K562 (cell line): ENCODE data around the gene GNPTAB. TPM values are rescaled to one million over a fixed set of nuclear protein-coding genes. Genes with fewer than 3 reads are reported as not detected.

Experiments used
- AFF4 ChIP-seq: sonication (generic); formaldehyde crosslinking; IDR thresholded peaks from 2 replicates; pipeline ENCODE4 v1.8.0; 2023; ENCODE audit warnings: mild to moderate bottlenecking, missing genetic modification reagents
- EP400 ChIP-seq: fragments of 450-650 bp; IDR thresholded peaks from 2 replicates; pipeline ENCODE4 v1.6.1; 2017; ENCODE audit warnings: antibody characterized with exemption, mild to moderate bottlenecking, moderate library complexity
- ETV6 ChIP-seq, 3 experiments: fragments of 150-350 bp in 1 of 3; sonication (generic) in 1 of 3; formaldehyde crosslinking in 1 of 3; IDR thresholded peaks; 2 replicates each; pipeline versions ENCODE4 v1.6.1 to v1.8.0; 2014 to 2022; ENCODE audit warnings: borderline replicate concordance in 2 of 3, low read depth in 2 of 3, antibody characterized with exemption in 1 of 3, low read length in 1 of 3, mild to moderate bottlenecking in 1 of 3, missing genetic modification reagents in 1 of 3
- FOXA3 ChIP-seq, 2 experiments: fragments of 450-650 bp in 1 of 2; sonication (generic) in 1 of 2; formaldehyde crosslinking; IDR thresholded peaks in 1 of 2; conservative IDR thresholded peaks in 1 of 2; 2 replicates each; pipeline versions ENCODE4 v1.4.0 to v1.8.0; 2020 to 2022; ENCODE audit warnings: mild to moderate bottlenecking in 2 of 2, missing genetic modification reagents in 1 of 2
- FOXP1 ChIP-seq: sonication (generic); formaldehyde crosslinking; IDR thresholded peaks from 2 replicates; pipeline ENCODE4 v1.8.0; 2022; ENCODE audit warnings: mild to moderate bottlenecking, missing genetic modification reagents
- JUND ChIP-seq, 2 experiments: IDR thresholded peaks; 2 replicates in 1 of 2; 3 replicates in 1 of 2; pipeline ENCODE4 v1.6.1; 2011; ENCODE audit warnings: borderline replicate concordance in 2 of 2, low read depth in 2 of 2, low read length in 2 of 2, improper control_type of control experiment in 1 of 2, missing biosample characterization in 1 of 2, missing genetic modification characterization in 1 of 2, missing genetic modification reagents in 1 of 2
- KDM1A ChIP-seq, 2 experiments: fragments of 450-650 bp; IDR thresholded peaks; 2 replicates each; pipeline ENCODE4 v1.6.1; 2016; ENCODE audit warnings: mild to moderate bottlenecking in 2 of 2
- PCBP1 ChIP-seq: fragments of 200-400 bp; formaldehyde crosslinking; IDR thresholded peaks from 2 replicates; pipeline ENCODE4 v1.6.1; 2018; ENCODE audit warnings: mild to moderate bottlenecking, low read depth, low read length; ENCODE audit not compliant: poor library complexity, severe bottlenecking
- POLR2H ChIP-seq: IDR thresholded peaks from 2 replicates; pipeline ENCODE4 v1.6.1; 2016; ENCODE audit warnings: missing genetic modification characterization, low read depth, mild to moderate bottlenecking, control low read depth, missing compliant biosample characterization, moderate library complexity
- PTTG1 ChIP-seq: fragments of 450-650 bp; IDR thresholded peaks from 2 replicates; pipeline ENCODE4 v1.6.1; 2016; ENCODE audit warnings: low read depth, mild to moderate bottlenecking, missing genetic modification characterization, missing compliant biosample characterization
- RBM25 ChIP-seq: fragments of 200-400 bp; formaldehyde crosslinking; IDR thresholded peaks from 2 replicates; pipeline ENCODE4 v1.6.1; 2018; ENCODE audit warnings: low read length, low read depth, moderate library complexity; ENCODE audit not compliant: severe bottlenecking
- SNIP1 ChIP-seq: fragments of 450-650 bp; IDR thresholded peaks from 2 replicates; pipeline ENCODE4 v1.7.1; 2017; ENCODE audit warnings: low read depth, mild to moderate bottlenecking
- TCF3 ChIP-seq: sonication (generic); formaldehyde crosslinking; IDR thresholded peaks from 2 replicates; pipeline ENCODE4 v1.4.0; 2020; ENCODE audit warnings: mild to moderate bottlenecking, missing genetic modification reagents
- ZBTB9 ChIP-seq: fragments of 450-650 bp; formaldehyde crosslinking; IDR thresholded peaks from 2 replicates; pipeline ENCODE4 v1.4.0; 2020; ENCODE audit warnings: mild to moderate bottlenecking, moderate library complexity
- ZNF134 ChIP-seq: fragments of 250-450 bp; sonication (Bioruptor Pico); conservative IDR thresholded peaks from 2 replicates; pipeline ENCODE4 v1.4.0; 2020
- ZNF175 ChIP-seq: fragments of 200-800 bp; sonication (Bioruptor generic); IDR thresholded peaks from 2 replicates; pipeline ENCODE4 v1.6.1; 2016; ENCODE audit warnings: low read depth, mild to moderate bottlenecking, missing genetic modification characterization, missing compliant biosample characterization
- polyA plus RNA-seq, 8 experiments: library from polyadenylated mRNA; depleted of rRNA in 4 of 8; stranded (reverse) in 5 of 8; unstranded in 3 of 8; fragments of >200 nt; fragmentation: Nextera tagmentation in 2 of 8; fragmentation: Illumina TruSeq in 1 of 8; extraction: Ambion mirVana in 2 of 8; extraction: Trizol in 1 of 8; gene quantifications; 2 replicates each; pipeline versions ENCODE4 v1.2.1 to v1.2.3, GENCODE V29; 2011 to 2014; ENCODE audit warnings: inconsistent platforms in 1 of 8, missing spikeins in 1 of 8
- total RNA-seq, 7 experiments: library from RNA; depleted of rRNA in 6 of 7; stranded (reverse); fragments of >200 nt in 6 of 7; fragmentation: Illumina TruSeq in 2 of 7; extraction: Trizol in 2 of 7; gene quantifications; 2 replicates each; pipeline versions ENCODE4 v1.2.1 to v1.2.3, GENCODE V29; 2011 to 2021; ENCODE audit warnings: low replicate concordance in 1 of 7
- TF ChIP-seq, protein P1 (sequence below): fragments of 250-450 bp; sonication (Bioruptor Pico); IDR thresholded peaks from 2 replicates; pipeline ENCODE4 v1.8.0; 2022; ENCODE audit warnings: moderate library complexity, mild to moderate bottlenecking, inconsistent platforms

The GNPTAB gene
- total and polyA plus RNA-seq, 9 of the 15 experiments (the other 6 are each of a cell fraction or from before 2014, with no cell fraction given) = 5.9 to 23.2 (median 19.3) TPM

DNA sequence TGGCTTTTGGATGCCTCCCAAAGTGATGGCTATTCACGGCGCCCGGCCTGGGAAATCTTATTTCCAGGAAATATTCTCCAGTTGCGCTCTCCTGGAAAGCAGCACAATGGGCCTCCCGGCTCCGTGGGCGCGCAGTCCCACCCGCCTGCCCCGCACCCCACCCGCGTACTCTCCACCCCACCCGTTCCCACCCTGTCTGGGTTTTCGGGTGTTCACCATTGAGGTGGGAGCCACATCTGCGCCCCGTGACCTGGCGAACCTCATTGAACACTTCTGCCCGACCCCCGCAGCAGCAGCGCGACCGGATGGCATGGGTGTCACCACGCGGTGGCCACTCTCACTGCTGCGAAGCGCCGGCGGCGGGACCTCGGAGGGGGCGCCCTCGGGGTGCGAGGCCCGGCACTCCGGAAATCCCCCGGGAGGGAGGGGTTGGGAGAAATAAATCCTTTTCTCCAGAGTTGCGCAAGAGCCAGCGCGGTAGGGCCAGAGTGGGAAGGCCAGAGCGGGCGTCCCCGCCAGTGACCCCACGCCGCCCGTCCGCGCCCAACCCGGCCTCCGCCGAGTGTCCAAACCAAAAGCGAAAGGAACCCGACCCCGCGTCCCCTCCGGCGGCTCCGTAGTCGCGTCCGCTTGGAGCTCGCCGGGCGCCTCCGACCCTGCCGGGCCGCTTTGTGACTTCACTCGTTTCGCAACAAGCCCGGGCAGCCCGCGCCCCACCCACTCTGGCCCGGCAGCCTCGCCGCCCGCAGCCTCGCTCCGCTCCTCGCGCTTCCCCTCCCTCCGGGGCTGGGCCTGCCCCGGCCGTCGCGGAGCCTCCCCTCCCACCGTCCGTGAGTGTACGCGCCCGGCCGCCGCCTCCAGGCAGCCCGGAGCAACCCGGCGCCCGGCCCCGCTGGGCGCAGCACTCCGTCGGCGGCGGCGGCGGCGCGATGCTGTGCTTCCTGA, 46.4 kb upstream of the GNPTAB start, which contains the start of gene DRAM1 (continued):
- TF ChIP-seq ZBTB9 (CRISPR knock-in tag) = 0 out of 2 replicates have a peak, but pooled peaks have one; percentile 42
- TF ChIP-seq ZNF175 (CRISPR knock-in tag) = peak; percentile 82
- no peak for TF ChIP-seq ZNF134 (CRISPR knock-in tag)
- no peak for TF ChIP-seq PTTG1
- TF ChIP-seq ETV6 (IDR thresholded peaks at IDR 0.05; ENCODE audit: borderline replicate concordance in 1 of 2, low read depth in 2 of 2, low read length in 1 of 2) = no peak
- TF ChIP-seq ETV6 (CRISPR knock-in tag; IDR thresholded peaks at IDR 0.05; ENCODE audit: borderline replicate concordance) = no peak
- peak; percentile 94 for TF ChIP-seq PCBP1
- TF ChIP-seq TCF3 (CRISPR knock-in tag) = no peak
- peak; percentile 78; the same call in 1 of the 2 replicates for TF ChIP-seq FOXP1 (CRISPR knock-in tag)
- 0 out of 2 replicates have a peak, but pooled peaks have one; percentile 28 for TF ChIP-seq JUND (IDR thresholded peaks at IDR 0.05; ENCODE audit: borderline replicate concordance, low read depth, low read length)
- TF ChIP-seq JUND (tag; IDR thresholded peaks at IDR 0.05; ENCODE audit: borderline replicate concordance, low read depth, low read length) = peak; percentile 26; the same call in 1 of the 3 replicates
- peak; percentile 68; the same call in 1 of the 2 replicates for TF ChIP-seq POLR2H (tag)
- peak; percentile 36; the same call in 1 of the 2 replicates for TF ChIP-seq SNIP1
- 0 out of 2 replicates have a peak, but pooled peaks have one; percentile 47 for TF ChIP-seq AFF4
- 0 out of 4 replicates have a peak, but pooled peaks of 1 of the 2 experiments have one; percentile 24 for TF ChIP-seq KDM1A (IDR thresholded peaks at IDR 0.05)
- peak; percentile 74 for TF ChIP-seq EP400
- TF ChIP-seq FOXA3 (CRISPR knock-in tag; conservative IDR thresholded peaks at IDR 0.05 in 1 of 2, IDR thresholded peaks at IDR 0.05 in 1 of 2) = peak in 1 of 2 experiments; percentile 16; a peak in 1 of 4 replicates
- peak; percentile 100 for TF ChIP-seq RBM25
- TF ChIP-seq, protein P1, sequence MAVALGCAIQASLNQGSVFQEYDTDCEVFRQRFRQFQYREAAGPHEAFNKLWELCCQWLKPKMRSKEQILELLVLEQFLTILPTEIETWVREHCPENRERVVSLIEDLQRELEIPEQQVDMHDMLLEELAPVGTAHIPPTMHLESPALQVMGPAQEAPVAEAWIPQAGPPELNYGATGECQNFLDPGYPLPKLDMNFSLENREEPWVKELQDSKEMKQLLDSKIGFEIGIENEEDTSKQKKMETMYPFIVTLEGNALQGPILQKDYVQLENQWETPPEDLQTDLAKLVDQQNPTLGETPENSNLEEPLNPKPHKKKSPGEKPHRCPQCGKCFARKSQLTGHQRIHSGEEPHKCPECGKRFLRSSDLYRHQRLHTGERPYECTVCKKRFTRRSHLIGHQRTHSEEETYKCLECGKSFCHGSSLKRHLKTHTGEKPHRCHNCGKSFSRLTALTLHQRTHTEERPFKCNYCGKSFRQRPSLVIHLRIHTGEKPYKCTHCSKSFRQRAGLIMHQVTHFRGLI (CRISPR knock-in tag) = 0 out of 2 replicates have a peak, but pooled peaks have one; percentile 66
